Measurements from ENCODE around the gene PTX4. TPM values are rescaled to one million over a fixed set of nuclear protein-coding genes. Genes with fewer than 3 reads are reported as not detected.

Gene PTX4
- total RNA-seq, 1 donor from 2014 or later, result not detected

DNA sequence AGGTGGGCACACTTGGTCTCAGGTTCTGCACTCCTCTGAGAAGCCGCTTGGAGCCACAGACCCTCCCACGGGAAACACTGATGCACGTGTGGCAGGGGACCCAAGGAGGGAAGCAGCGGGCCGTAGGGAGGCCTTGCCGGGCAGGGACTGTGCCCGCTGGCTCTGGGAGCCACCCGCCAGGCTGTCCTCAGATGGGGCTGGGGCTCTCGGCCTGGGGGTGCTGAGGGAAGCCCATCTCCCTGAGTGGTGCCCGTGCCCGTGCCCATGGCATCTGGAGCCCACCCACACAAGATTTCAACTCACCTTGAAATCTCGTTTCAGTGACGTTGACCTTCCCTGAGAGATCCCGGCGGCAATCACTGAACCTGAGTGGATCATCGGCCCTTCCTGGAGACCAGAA is 31.8 kb downstream of the PTX4 start:
- Histone ChIP-seq H3K4me1 (no peaks in the 10 kb centered on the region), H3K27ac (no peak overlapping the region), H3K27me3 (no peaks in the 10 kb centered on the region), H3K9me3 (no peaks in the 10 kb centered on the region), H3K4me3 (no peak overlapping the region), H3K36me3 (peaks cover 85% of the 10 kb centered on the region)
- no peak for DNase-seq
- intact Hi-C loops (cut with DNase I), result no loop called here
- TF ChIP-seq, protein P1, sequence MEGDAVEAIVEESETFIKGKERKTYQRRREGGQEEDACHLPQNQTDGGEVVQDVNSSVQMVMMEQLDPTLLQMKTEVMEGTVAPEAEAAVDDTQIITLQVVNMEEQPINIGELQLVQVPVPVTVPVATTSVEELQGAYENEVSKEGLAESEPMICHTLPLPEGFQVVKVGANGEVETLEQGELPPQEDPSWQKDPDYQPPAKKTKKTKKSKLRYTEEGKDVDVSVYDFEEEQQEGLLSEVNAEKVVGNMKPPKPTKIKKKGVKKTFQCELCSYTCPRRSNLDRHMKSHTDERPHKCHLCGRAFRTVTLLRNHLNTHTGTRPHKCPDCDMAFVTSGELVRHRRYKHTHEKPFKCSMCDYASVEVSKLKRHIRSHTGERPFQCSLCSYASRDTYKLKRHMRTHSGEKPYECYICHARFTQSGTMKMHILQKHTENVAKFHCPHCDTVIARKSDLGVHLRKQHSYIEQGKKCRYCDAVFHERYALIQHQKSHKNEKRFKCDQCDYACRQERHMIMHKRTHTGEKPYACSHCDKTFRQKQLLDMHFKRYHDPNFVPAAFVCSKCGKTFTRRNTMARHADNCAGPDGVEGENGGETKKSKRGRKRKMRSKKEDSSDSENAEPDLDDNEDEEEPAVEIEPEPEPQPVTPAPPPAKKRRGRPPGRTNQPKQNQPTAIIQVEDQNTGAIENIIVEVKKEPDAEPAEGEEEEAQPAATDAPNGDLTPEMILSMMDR (IDR thresholded peaks at IDR 0.05), result no peak
- no peak for ATAC-seq

DNA sequence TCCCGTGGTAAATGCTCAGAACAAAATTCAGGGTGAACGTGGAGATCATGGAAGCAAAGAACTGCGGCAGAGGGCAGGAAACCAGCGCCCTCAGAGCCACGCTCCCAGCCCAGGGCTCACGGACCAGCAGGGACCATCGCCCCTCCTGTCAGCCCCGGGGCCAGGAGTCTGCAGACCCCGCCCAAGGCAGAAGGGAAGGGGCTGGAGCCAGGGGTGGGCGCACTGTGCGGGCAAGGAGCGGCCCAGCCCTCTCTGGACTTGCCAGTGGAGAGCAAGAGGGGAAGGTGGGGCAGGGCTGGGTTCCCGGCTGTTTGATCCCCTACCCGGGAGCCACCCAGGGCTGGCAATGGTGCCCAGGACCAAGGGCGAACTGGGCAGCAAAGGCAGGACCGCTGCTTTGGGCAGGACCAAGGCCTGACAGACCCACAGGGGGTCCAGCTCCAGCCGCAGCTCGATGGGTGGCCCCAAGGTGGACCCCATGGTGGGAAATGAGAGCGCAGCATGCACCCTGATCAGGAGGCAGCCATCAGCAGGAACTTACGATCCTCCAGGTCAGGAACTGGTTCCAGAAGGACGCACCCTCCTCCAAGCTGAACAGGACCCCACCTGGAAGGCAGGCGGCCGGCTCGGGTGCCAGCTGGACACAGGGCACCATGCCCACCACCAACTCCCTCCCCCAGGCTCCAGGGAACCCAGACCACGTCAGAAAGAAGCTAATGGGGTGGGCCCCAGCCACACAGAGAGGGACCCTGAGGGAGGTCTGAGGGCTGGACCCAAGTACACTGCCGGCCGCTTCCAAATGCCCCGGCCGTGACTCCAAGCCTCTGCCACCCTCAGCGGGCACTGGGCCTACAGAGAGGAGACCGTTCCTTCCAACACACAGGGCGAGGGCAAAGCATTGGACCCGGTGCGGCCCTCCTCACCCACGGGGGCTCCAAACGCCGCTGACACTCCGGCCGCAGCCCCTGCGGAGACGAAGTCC is 33.3 kb downstream of the PTX4 start:
- intact Hi-C loops (cut with DNase I), result no loop called here
- H3K27me3 ChIP-seq, result no peaks in the 10 kb centered on the region
- H3K9me3 ChIP-seq, result no peaks in the 10 kb centered on the region
- no peaks in the 10 kb centered on the region for H3K4me1 ChIP-seq
- no peak overlapping the region for H3K4me3 ChIP-seq
- DNase-seq (no peak), ATAC-seq (no peak)
- peaks cover 86% of the 10 kb centered on the region for H3K36me3 ChIP-seq
- no peak overlapping the region for H3K27ac ChIP-seq
- TF ChIP-seq, protein P1 (IDR thresholded peaks at IDR 0.05), result no peak

DNA sequence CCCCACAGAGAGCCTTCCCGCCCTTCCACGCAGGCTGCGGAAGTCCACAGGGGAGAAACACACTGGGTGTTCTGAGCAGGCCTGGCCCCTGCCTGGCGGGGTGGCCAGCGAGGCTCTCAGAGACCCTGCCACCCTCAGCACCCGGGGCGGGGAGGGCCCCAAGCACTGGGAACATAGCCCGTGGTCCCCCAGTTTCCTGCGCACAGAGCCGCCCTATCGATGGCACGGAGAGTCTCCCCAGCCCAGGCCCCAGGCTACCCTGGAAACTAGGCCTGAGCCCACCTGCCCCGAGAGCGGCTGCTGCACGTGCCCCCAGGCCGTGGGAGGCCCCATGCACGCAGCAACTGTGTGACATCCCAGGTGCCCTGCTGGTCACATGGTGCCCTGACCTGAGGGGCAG is 34.2 kb downstream of the PTX4 start:
- ATAC-seq (no peak), DNase-seq (no peak)
- Histone ChIP-seq H3K27ac (no peak overlapping the region), H3K36me3 (peaks cover 89% of the 10 kb centered on the region), H3K27me3 (no peaks in the 10 kb centered on the region), H3K9me3 (no peaks in the 10 kb centered on the region), H3K4me3 (no peak overlapping the region), H3K4me1 (no peaks in the 10 kb centered on the region)
- TF ChIP-seq, protein P1 (IDR thresholded peaks at IDR 0.05), result no peak
- intact Hi-C loops (cut with DNase I), result no loop called here

DNA sequence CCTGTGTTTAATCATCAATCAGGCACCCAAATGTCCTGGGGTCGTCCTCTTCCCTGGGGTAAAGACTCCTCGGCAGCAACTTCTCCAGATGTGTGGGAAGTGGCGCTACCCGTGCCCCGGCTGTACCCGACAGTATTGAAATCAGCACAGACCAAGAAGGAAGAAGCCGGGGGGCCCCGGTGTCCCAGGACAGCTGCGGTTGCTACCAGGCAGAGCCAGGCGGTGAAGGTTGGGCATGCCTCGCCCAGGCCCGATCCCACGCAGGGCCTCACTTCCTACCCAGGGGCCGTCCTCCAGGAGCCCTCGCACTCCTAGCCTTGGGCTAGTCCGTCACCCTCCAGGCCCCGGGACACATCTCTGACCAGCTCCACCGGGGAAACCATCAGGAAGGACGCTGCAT is 35.4 kb downstream of the PTX4 start:
- intact Hi-C loops (cut with DNase I), result no loop called here
- TF ChIP-seq, protein P1 (IDR thresholded peaks at IDR 0.05), result no peak
- ATAC-seq, result no peak
- no peak for DNase-seq
- Histone ChIP-seq H3K4me1 (no peaks in the 10 kb centered on the region), H3K27ac (no peak overlapping the region), H3K36me3 (peaks cover 88% of the 10 kb centered on the region), H3K9me3 (no peaks in the 10 kb centered on the region), H3K27me3 (no peaks in the 10 kb centered on the region), H3K4me3 (no peak overlapping the region)

DNA sequence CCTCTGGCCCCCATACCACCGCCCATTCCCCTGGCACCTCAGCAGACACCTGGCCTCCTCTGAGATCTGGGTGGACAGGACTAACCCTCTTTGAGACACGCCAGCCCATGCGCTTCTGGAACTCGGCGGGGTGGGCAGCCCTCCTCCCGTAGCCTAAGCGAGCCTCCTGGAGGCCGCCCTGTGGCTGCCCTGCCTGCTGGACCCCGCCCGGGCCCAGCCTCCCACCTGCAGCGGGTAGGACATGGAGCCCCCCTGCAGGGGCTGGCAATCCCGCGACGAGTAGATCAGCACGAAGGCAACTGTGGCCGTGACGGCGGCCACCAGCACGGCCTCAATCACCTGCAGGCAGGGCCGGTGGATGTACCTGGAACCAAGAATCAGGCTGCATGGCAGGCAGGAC is 36.2 kb downstream of the PTX4 start:
- no peak for DNase-seq
- Histone ChIP-seq H3K27me3 (no peaks in the 10 kb centered on the region), H3K27ac (no peak overlapping the region), H3K4me3 (no peak overlapping the region), H3K4me1 (no peaks in the 10 kb centered on the region), H3K9me3 (no peaks in the 10 kb centered on the region), H3K36me3 (peaks cover 88% of the 10 kb centered on the region)
- no peak for ATAC-seq
- intact Hi-C loops (cut with DNase I), result no loop called here
- TF ChIP-seq, protein P1 (IDR thresholded peaks at IDR 0.05), result no peak
